HEK293 (cell line): ENCODE data around the gene AMOTL1.

Source experiments
- MEIS1 ChIP-seq: sonication (generic); formaldehyde crosslinking; IDR thresholded peaks from 2 replicates; pipeline ENCODE4 v1.8.1; 2022; ENCODE audit warnings: missing genetic modification reagents, mild to moderate bottlenecking, borderline replicate concordance
- ZNF10 ChIP-seq: fragments of 450-650 bp; formaldehyde crosslinking; IDR thresholded peaks from 2 replicates; pipeline ENCODE4 v1.5.1; 2017; ENCODE audit warnings: missing biosample characterization, missing genetic modification characterization
- ZNF114 ChIP-seq: fragments of 450-650 bp; formaldehyde crosslinking; IDR thresholded peaks from 2 replicates; pipeline ENCODE4 v1.5.0; 2017; ENCODE audit warnings: missing biosample characterization, missing genetic modification characterization
- ZNF184 ChIP-seq: fragments of 450-650 bp; IDR thresholded peaks from 2 replicates; pipeline ENCODE4 v1.5.1; 2018; ENCODE audit warnings: missing biosample characterization, mild to moderate bottlenecking, missing genetic modification characterization
- ZNF311 ChIP-seq: fragments of 450-650 bp; formaldehyde crosslinking; IDR thresholded peaks from 2 replicates; pipeline ENCODE4 v1.5.1; 2017; ENCODE audit warnings: missing biosample characterization, missing genetic modification characterization, borderline replicate concordance
- ZNF707 ChIP-seq: fragments of 450-650 bp; formaldehyde crosslinking; IDR thresholded peaks from 2 replicates; pipeline ENCODE4 v1.5.1; 2016; ENCODE audit warnings: missing biosample characterization, missing genetic modification characterization
- TF ChIP-seq, protein P1 (sequence below): fragments of 450-650 bp; formaldehyde crosslinking; IDR thresholded peaks from 2 replicates; pipeline ENCODE4 v1.5.1; 2016; ENCODE audit warnings: missing biosample characterization, missing genetic modification characterization

DNA sequence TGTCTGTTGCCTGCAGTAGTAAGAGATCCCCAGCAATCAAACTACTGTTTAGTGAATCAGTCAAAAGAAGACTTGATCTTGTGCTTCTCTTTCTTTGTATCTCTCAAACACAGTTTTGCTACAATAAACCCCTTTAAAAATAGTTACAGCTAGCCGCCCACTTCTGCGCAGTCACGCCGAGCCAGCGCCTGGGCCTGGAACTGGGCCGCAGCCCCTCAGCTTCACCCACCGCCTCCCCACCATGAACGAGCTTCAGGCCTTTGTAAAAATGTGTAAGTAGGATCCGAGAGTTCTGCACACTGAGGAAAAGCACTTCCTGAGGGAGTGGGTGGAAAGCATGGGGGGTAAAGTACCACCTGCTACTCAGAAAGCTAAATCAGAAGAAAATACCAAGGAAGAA is 144.7 kb downstream of the AMOTL1 start:
- TF ChIP-seq, protein P1, sequence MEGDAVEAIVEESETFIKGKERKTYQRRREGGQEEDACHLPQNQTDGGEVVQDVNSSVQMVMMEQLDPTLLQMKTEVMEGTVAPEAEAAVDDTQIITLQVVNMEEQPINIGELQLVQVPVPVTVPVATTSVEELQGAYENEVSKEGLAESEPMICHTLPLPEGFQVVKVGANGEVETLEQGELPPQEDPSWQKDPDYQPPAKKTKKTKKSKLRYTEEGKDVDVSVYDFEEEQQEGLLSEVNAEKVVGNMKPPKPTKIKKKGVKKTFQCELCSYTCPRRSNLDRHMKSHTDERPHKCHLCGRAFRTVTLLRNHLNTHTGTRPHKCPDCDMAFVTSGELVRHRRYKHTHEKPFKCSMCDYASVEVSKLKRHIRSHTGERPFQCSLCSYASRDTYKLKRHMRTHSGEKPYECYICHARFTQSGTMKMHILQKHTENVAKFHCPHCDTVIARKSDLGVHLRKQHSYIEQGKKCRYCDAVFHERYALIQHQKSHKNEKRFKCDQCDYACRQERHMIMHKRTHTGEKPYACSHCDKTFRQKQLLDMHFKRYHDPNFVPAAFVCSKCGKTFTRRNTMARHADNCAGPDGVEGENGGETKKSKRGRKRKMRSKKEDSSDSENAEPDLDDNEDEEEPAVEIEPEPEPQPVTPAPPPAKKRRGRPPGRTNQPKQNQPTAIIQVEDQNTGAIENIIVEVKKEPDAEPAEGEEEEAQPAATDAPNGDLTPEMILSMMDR (tag by site-specific recombination) = no peak
- no peak for TF ChIP-seq ZNF707 (tag by site-specific recombination)
- TF ChIP-seq ZNF184 (tag by site-specific recombination) = no peak
- TF ChIP-seq ZNF114 (tag by site-specific recombination) = no peak
- no peak for TF ChIP-seq ZNF10 (tag by site-specific recombination)
- TF ChIP-seq MEIS1 = no peak
- no peak for TF ChIP-seq ZNF311 (tag by site-specific recombination)
